GM12892 (cell line): ENCODE results near the gene RRAS.

Experiments
- POLR2A ChIP-seq: IDR thresholded peaks from 2 replicates; pipeline ENCODE4 v1.6.1; 2011; ENCODE audit warnings: low read depth, low read length, control low read depth
- POLR2AphosphoS5 ChIP-seq: IDR thresholded peaks from 2 replicates; pipeline ENCODE4 v1.6.1; 2011; ENCODE audit warnings: low read depth, low read length, control low read depth

GRCh38 chr19:49682274-49682673 lies 42.3 kb upstream of the RRAS start:
- TF ChIP-seq POLR2A (0 out of 2 replicates have a peak, but pooled peaks have one; percentile 27), POLR2AphosphoS5 (no peak)
